Small intestine (tissue), 7 donors: Measurements from ENCODE around the gene FBLL1. TPM values are rescaled to one million over a fixed set of nuclear protein-coding genes. Genes with fewer than 3 reads are reported as not detected.
"Not testable (repeated sequence)": the region's sequence is repeated elsewhere in the genome, so short reads cannot be mapped to it uniquely, and the experiment has no call there.

ENCODE experiments used
- DNase-seq, 2 donors: peaks; one replicate each; pipeline versions ENCODE4 v3.0.0 to v3.0.0-alpha.2; 2013
- FAIRE-seq: peaks from 2 replicates; lab custom pipeline; 2012; peaks lifted over from hg19 to GRCh38; lab: Jason Lieb, UNC
- H3K27ac ChIP-seq, 3 donors: one replicate each; pipeline ENCODE4 v1.5.1; 2013; ENCODE audit warnings: low read length in 2 of 3, mild to moderate bottlenecking in 2 of 3, control low read depth in 1 of 3, inconsistent platforms in 1 of 3, low read depth in 1 of 3, moderate library complexity in 1 of 3
- H3K27me3 ChIP-seq, 3 donors: one replicate each; pipeline ENCODE4 v1.6.1; 2013; ENCODE audit warnings: low read length in 3 of 3, inconsistent platforms in 1 of 3; ENCODE audit not compliant: control insufficient read depth in 3 of 3, insufficient read depth in 3 of 3
- H3K36me3 ChIP-seq, 3 donors: one replicate each; pipeline ENCODE4 v1.6.1; 2013; ENCODE audit warnings: low read length in 3 of 3, inconsistent platforms in 1 of 3, low read depth in 1 of 3, mild to moderate bottlenecking in 1 of 3, moderate library complexity in 1 of 3; ENCODE audit not compliant: control insufficient read depth in 3 of 3, insufficient read depth in 2 of 3
- H3K4me1 ChIP-seq, 3 donors: one replicate each; pipeline ENCODE4 v1.6.1; 2013; ENCODE audit warnings: low read length in 2 of 3, inconsistent platforms in 1 of 3, low read depth in 1 of 3, mild to moderate bottlenecking in 1 of 3, moderate library complexity in 1 of 3; ENCODE audit not compliant: control insufficient read depth in 3 of 3, insufficient read depth in 2 of 3
- H3K4me3 ChIP-seq, 3 donors: one replicate each; pipeline ENCODE4 v1.5.1; 2013; ENCODE audit warnings: low read length in 3 of 3, control low read depth in 1 of 3, inconsistent platforms in 1 of 3, low read depth in 1 of 3, mild to moderate bottlenecking in 1 of 3, moderate library complexity in 1 of 3
- H3K9me3 ChIP-seq, 2 donors: one replicate each; pipeline ENCODE4 v1.6.1; 2013; ENCODE audit warnings: low read depth in 1 of 2, low read length in 1 of 2; ENCODE audit not compliant: control insufficient read depth in 2 of 2, insufficient read depth in 1 of 2
- WGBS, 3 donors: extraction: QIAGEN DNeasy Blood & Tissue Kit; methylation state at CpG; one replicate each; pipeline ENCODE4 v1.1.7; 2013; 5-methylcytosine and 5-hydroxymethylcytosine counted together
- polyA plus RNA-seq, 4 donors: library from polyadenylated mRNA; stranded (reverse) in 3 of 4; unstranded in 1 of 4; fragments of 200-250 nt in 3 of 4; fragments of 120-200 nt in 1 of 4; gene quantifications; one replicate each; pipeline versions ENCODE4 v1.2.1 to v1.2.3, GENCODE V29; 2013
- donor health status: healthy with polysubstance abuse.
- donor health status: control.
- donor health status: control.
- donor health status: Bipolar disorder and iron deficiency.
- donor health status: healthy.

FBLL1 gene
- polyA plus RNA-seq, 4 donors = 0.45 to 1.9 (median 1.5) TPM

DNA sequence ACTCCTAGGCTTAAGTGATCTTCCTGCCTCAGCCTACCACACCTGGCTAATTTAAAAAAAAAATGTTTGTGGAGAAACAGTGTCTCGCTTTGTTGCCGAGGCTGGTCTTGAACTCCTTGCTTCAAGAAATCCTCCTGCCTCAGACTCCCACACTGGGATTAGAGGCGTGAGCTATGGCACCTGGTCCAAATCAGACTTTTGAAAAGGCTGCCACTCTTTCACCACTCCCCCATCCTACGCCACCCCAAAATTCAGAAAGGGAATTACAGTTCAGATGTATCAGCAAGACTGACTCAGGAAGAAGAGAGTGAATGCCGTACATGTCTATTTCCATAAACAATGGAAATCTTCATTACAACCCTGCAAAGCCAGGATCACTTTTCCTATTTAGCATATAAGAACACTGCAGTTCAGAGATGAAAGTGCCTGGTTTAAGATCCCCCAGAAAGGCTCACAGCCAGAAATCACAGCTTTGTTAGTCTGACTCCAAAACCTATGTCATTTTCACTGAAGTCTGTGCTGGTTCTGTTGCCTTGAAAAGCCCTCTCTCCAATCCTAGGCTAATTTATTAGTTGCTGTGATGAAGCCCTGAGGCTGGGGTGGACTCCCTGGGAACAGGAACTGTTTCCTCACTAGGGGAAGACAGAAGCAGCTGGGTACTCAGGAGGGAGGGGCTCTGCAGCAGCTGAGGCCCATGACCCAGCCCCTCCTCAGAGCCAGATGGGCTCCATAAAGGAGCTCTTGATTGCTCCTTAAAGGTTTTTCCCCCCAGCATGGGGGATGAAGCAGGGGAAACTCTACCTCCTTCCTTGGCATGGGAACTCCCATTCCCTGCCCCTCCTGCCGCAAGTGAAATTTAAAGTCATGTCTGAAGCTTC is 3.1 kb downstream of the FBLL1 start:
- no peaks in the 10 kb centered on the region for H3K36me3 ChIP-seq
- WGBS, 3 donors = 69 to 85% (median 80%) methylated on average over 6 of the region's 6 CpGs
- H3K4me1 ChIP-seq = peaks cover 0 to 9% (median 3%) of the 10 kb centered on the region in 3 donors
- FAIRE-seq (no peak), DNase-seq (no peak)
- no peak overlapping the region for H3K27ac ChIP-seq
- H3K4me3 ChIP-seq = no peak overlapping the region
- H3K27me3 ChIP-seq = peaks cover 0 to 23% (median 20%) of the 10 kb centered on the region in 3 donors
- peaks cover 0 to 11% of the 10 kb centered on the region in 2 donors for H3K9me3 ChIP-seq

DNA sequence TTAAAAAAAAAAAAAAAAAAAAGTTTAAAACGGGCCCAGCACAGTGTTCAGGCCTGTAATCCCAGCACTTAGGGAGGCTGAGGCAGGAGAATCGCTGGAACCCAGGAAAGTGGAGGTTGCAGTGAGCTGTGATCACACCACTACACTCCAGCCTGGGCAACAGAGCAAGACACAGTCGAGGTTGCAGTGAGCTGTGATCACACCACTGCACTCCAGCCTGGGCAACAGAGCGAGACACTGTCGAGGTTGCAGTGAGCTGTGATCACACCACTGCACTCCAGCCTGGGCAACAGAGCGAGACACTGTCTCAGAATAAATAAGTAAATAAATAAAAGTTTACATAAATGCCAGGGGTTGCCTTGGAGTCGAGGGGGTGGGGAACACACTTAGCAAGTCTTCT is 5.2 kb downstream of the FBLL1 start:
- not testable (repeated sequence) for H3K27ac ChIP-seq, H3K4me1 ChIP-seq, FAIRE-seq, H3K9me3 ChIP-seq, H3K36me3 ChIP-seq, DNase-seq, H3K4me3 ChIP-seq
- peaks cover 0 to 19% (median 16%) of the 10 kb centered on the region in 3 donors for H3K27me3 ChIP-seq
- 71 to 79% (median 78%) methylated on average over 7 of the region's 7 CpGs for WGBS, 3 donors

DNA sequence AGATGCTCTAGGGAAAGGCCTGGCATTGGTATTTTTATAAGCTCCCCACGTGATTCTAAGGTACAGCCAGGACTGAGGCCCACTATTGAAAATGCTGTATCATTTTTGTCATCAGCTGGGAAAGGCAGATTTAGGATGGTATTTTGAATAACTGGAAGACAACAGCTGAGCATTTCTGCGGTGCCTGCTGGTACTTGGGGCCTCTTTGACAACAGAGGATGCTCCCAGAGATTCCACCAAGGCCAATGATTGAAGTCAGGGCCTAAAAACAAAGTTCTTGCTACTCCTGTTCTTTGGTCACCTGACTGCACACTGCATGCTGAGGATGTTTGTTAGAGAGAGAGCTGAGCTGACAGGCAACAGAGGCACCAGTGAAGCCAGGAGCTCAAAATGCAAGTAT is 8.1 kb downstream of the FBLL1 start:
- no peak for FAIRE-seq
- peaks cover 0 to 5% (median 0%) of the 10 kb centered on the region in 3 donors for H3K27me3 ChIP-seq
- 55 to 69% (median 58%) methylated on average over 2 of the region's 2 CpGs for WGBS, 3 donors

DNA sequence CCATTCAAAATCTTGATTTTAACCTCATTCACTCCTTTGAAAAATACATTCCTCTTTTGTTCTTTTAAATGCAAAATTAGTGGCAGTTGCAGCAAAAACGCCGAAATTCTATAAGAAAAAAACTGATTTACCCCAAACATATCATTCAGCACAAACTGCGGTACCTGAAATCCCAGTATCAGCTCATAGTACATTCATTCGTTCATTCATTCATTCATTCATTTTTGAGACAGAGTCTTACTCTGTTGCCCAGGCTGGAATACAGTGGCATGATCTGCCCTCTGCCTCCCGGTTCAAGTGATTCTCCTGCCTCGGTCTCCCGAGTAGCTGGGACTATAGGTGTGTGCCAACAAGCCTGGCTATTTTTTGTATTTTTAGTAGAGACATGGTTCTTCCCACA is 20.4 kb downstream of the FBLL1 start:
- no peak overlapping the region for H3K4me3 ChIP-seq
- peaks cover 3 to 17% (median 9%) of the 10 kb centered on the region in 3 donors for H3K36me3 ChIP-seq
- no peak overlapping the region for H3K27ac ChIP-seq
- H3K9me3 ChIP-seq = no peaks in the 10 kb centered on the region
- WGBS, 3 donors = 95 to 97% (median 96%) methylated on average over 7 of the region's 7 CpGs
- H3K27me3 ChIP-seq = no peaks in the 10 kb centered on the region
- no peaks in the 10 kb centered on the region for H3K4me1 ChIP-seq
- FAIRE-seq = no peak
- DNase-seq = no peak

More for the DNA sequence above, 8.1 kb downstream of the FBLL1 start:
- Histone ChIP-seq H3K27ac (no peak overlapping the region), H3K4me1 (no peaks in the 10 kb centered on the region), H3K4me3 (no peak overlapping the region), H3K36me3 (no peaks in the 10 kb centered on the region), H3K9me3 (no peaks in the 10 kb centered on the region)
- DNase-seq = no peak

DNA sequence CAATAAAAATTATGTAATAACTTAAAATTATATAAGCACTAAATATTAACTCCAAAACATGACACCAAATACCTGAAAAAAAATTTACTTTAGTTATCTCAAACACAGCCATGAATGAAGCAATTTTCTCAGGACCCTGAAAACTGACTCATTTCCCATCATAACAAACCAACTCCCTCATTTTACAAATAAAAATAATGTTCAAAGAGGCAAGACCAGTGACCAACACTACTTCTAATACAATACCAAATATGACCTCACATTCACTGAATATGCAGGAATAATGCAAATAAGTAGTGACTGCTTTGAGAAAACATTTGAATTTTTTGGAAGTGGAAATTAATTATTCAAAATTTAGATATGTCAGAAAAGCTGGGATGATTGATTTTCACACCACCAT is 21.6 kb downstream of the FBLL1 start:
- H3K4me1 ChIP-seq = no peaks in the 10 kb centered on the region
- H3K4me3 ChIP-seq = no peak overlapping the region
- H3K27me3 ChIP-seq = no peaks in the 10 kb centered on the region
- H3K36me3 ChIP-seq = peaks cover 3 to 17% (median 9%) of the 10 kb centered on the region in 3 donors
- H3K9me3 ChIP-seq = no peaks in the 10 kb centered on the region
- no peak overlapping the region for H3K27ac ChIP-seq
- DNase-seq (no peak), FAIRE-seq (no peak)

DNA sequence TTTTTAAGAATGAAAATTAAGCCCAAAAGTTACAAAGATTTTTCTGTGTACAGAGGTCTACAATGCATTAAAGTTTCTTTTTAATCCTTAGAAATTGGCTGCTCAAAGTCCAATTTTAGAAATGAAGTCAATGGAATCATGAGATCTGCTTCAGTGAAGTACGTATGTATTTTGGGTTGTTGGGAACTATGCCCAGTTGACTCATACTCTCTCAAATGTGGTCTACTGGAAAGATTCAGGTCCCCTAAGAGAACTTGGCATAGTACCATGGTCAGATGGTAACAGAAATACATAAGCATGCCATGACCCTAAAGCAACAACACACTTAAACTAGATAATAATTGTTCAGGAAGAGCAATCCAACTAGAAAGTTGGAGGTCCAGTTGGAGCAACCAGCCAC is 23.0 kb downstream of the FBLL1 start:
- Histone ChIP-seq H3K27me3 (no peaks in the 10 kb centered on the region), H3K4me3 (no peak overlapping the region), H3K27ac (no peak overlapping the region), H3K9me3 (no peaks in the 10 kb centered on the region), H3K36me3 (peaks cover 7 to 13% (median 9%) of the 10 kb centered on the region in 3 donors), H3K4me1 (no peaks in the 10 kb centered on the region)
- FAIRE-seq = no peak
- 53 to 79% (median 74%) methylated on average over 1 of the region's 1 CpG for WGBS, 3 donors
- DNase-seq = no peak

DNA sequence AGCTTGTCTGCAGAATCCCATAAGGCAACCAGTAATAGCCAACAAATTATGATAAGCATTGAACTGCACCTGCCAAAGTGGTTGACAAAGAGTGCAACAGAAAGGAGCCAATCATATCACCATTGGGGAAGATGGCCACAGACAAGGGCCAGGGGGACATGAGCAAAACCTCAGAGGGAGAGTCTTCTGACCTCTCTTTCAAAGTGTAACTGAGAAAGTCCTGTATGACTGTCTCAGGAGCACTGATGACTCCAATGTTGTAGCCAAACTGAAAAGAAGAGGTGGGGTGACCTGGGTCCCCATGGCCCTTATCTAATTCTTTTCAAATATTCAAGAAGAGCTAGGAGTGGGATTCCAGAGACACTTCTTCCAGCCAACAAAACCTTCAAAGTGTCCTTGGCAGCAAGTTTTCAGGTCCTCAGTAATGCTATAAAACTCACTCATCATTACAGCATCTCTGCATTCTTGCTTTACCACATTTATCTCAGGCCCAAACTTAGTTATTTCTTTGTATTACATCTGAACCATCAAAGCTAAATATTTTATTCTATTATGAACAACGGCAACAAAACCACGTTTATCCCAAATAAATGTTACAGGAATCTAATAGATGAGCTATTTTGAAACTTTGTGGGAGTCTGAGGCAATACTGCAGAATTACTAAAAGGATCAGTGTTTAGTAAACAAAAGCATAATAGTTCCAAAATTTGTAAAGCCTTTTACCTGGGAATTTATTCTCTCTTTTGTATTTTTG is 24.4 kb downstream of the FBLL1 start:
- Histone ChIP-seq H3K27ac (no peak overlapping the region), H3K4me3 (no peak overlapping the region), H3K9me3 (no peaks in the 10 kb centered on the region), H3K27me3 (no peaks in the 10 kb centered on the region), H3K36me3 (peaks cover 7 to 21% (median 13%) of the 10 kb centered on the region in 3 donors), H3K4me1 (no peaks in the 10 kb centered on the region)
- FAIRE-seq = no peak
- DNase-seq = no peak
- WGBS, 3 donors = 91 to 93% (median 92%) methylated on average over 2 of the region's 2 CpGs

DNA sequence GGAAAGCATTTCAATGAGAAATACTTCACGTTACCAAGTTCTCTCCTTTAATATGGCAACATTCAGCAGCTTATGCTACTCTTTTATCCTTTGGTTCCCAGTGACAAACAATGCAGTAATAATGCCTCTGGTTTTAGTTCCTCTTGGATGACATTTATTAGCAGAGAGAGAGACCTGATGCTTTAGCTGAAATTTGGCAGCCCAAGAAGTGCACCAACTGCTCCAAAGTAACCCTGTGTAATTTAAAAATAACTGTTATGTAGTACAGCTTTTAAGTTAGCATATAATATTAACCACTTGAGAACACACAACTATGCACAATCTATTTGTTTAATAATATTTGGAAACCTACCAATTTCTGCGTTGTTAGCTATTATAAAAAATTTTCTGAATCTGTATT is 28.3 kb downstream of the FBLL1 start:
- no peak for DNase-seq
- H3K27me3 ChIP-seq = no peaks in the 10 kb centered on the region
- no peak for FAIRE-seq
- no peak overlapping the region for H3K27ac ChIP-seq
- H3K4me3 ChIP-seq = no peak overlapping the region
- H3K9me3 ChIP-seq = no peaks in the 10 kb centered on the region
- 96 to 99% (median 98%) methylated on average over 2 of the region's 2 CpGs for WGBS, 3 donors
- peaks cover 0 to 8% (median 0%) of the 10 kb centered on the region in 3 donors for H3K4me1 ChIP-seq
- peaks cover 12 to 20% (median 18%) of the 10 kb centered on the region in 3 donors for H3K36me3 ChIP-seq
